Astrocyte (in vitro differentiated cells and primary cell): ENCODE results near the gene ZNF532.

Experiments used
- EZH2 ChIP-seq: IDR thresholded peaks from 2 replicates; pipeline ENCODE4 v1.6.1; 2012; ENCODE audit warnings: mild to moderate bottlenecking, low read length, inconsistent platforms; ENCODE audit not compliant: insufficient read depth
- TF ChIP-seq, protein P1 (sequence below): IDR thresholded peaks from 2 replicates; pipeline ENCODE4 v1.5.1; 2011; ENCODE audit warnings: low read depth, mild to moderate bottlenecking, inconsistent platforms, low read length, moderate library complexity; ENCODE audit not compliant: insufficient read depth

- TF ChIP-seq, protein P1, sequence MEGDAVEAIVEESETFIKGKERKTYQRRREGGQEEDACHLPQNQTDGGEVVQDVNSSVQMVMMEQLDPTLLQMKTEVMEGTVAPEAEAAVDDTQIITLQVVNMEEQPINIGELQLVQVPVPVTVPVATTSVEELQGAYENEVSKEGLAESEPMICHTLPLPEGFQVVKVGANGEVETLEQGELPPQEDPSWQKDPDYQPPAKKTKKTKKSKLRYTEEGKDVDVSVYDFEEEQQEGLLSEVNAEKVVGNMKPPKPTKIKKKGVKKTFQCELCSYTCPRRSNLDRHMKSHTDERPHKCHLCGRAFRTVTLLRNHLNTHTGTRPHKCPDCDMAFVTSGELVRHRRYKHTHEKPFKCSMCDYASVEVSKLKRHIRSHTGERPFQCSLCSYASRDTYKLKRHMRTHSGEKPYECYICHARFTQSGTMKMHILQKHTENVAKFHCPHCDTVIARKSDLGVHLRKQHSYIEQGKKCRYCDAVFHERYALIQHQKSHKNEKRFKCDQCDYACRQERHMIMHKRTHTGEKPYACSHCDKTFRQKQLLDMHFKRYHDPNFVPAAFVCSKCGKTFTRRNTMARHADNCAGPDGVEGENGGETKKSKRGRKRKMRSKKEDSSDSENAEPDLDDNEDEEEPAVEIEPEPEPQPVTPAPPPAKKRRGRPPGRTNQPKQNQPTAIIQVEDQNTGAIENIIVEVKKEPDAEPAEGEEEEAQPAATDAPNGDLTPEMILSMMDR = no peak
- TF ChIP-seq EZH2 = no peak
Observed at GRCh38 chr18:58864146-58865032, at the start of gene ZNF532.
